Erythroblast (primary cell): ENCODE measurements around the gene SERPINB1.

ENCODE experiments used
- GATA1 ChIP-seq: IDR thresholded peaks from 2 replicates; pipeline ENCODE4 v1.6.1; 2011; ENCODE audit warnings: low read depth, mild to moderate bottlenecking, control low read depth, low read length, moderate library complexity
- POLR2A ChIP-seq: IDR thresholded peaks from 2 replicates; pipeline ENCODE4 v1.6.1; 2011; ENCODE audit warnings: mild to moderate bottlenecking, low read length

DNA sequence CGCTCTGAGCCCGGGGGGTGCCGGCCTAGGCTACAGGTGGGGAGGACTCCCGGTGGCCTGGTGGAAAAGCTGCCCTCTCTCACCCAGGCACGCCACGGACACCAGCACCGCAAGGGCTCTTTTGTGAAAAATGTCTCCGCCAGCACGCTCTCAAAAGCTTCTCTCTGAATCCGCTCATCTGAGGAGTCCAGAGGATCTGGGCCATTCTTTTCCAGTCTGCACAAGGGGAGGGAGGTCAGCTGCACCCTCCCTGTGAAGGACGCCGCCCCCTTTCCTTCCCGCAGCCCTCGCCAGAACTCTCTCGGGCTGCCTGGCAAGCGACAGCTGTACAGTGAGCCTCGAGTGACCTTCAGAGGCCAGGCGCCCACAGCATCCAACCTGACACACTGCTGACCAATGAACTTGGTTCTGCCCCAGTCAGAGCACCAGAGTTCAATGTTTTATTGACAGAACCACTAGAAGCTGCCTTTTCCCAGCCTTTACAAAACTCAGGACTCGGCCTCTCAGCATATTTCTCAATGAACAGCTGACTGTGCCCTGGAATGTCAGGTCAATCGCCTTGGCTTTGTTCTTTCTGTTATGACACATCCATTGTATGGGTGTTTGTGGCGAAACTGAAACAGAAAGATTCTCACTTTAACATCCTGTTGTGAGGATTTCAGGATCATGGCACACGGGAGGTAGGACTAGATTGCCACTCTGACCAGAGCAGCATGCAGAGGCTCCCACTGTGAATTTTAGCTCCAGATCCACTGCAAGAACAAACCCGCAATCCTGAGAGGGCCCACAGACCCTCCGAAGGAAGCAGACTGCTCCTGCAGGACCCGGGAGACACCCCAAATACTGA is 34.8 kb upstream of the SERPINB1 start:
- TF ChIP-seq POLR2A: no peak
- TF ChIP-seq GATA1: no peak
